Stimulated activated CD4-positive, alpha-beta T cell treated with anti-CD3 and anti-CD28 coated beads, Interleukin-12 subunit alpha, Interleukin-12 subunit beta, amount 100 ng/mL, for 48 hours (primary cell): Measurements from ENCODE around the gene CDC37L1.

Experiments
- DNase-seq, 3 donors: peaks; one replicate each; pipeline ENCODE4 v3.0.0-alpha.2; 2020; ENCODE audit warnings: low read depth in 2 of 3, low spot score in 1 of 3

CDC37L1 gene

GRCh38 chr9:4714266-4715016 lies 35.1 kb downstream of the CDC37L1 start:
- no peak for DNase-seq

- DNase-seq = no peak
These were observed 36.8 kb downstream of the CDC37L1 start for GRCh38 chr9:4716163-4716562.

- DNase-seq = no peak
These were observed 38.4 kb downstream of the CDC37L1 start for GRCh38 chr9:4717815-4718214.

GRCh38 chr9:4718911-4719310 lies 39.5 kb downstream of the CDC37L1 start:
- no peak for DNase-seq

GRCh38 chr9:4721736-4722135 lies 42.4 kb downstream of the CDC37L1 start:
- DNase-seq = no peak

GRCh38 chr9:4725706-4726442 lies 46.5 kb downstream of the CDC37L1 start:
- no peak for DNase-seq

- DNase-seq = no peak
These were observed 48.2 kb downstream of the CDC37L1 start for GRCh38 chr9:4727593-4727992.

- no peak for DNase-seq
These were observed 53.5 kb downstream of the CDC37L1 start for GRCh38 chr9:4732890-4733289.

- DNase-seq = no peak
These were observed 54.8 kb downstream of the CDC37L1 start for GRCh38 chr9:4734150-4734549.

- DNase-seq = no peak
These were observed 59.7 kb downstream of the CDC37L1 start for GRCh38 chr9:4738866-4739586.

GRCh38 chr9:4739587-4740387 lies 60.4 kb downstream of the CDC37L1 start:
- DNase-seq = no peak

GRCh38 chr9:4740388-4740637 lies 60.9 kb downstream of the CDC37L1 start:
- DNase-seq = no peak

- DNase-seq = peak; percentile 64 to 78 (median 69)
These were observed 61.4 kb downstream of the CDC37L1 start, which contains the start of gene AK3 for GRCh38 chr9:4740638-4741364. AK3 (minus strand) TSS chr9:4741202; CDS start chr9:4741087, 115 bp downstream.

- DNase-seq = no peak
These were observed 62.2 kb downstream of the CDC37L1 start for GRCh38 chr9:4741365-4742089.

- no peak for DNase-seq
These were observed 62.9 kb downstream of the CDC37L1 start for GRCh38 chr9:4742246-4742645.

- DNase-seq = no peak
These were observed 63.9 kb downstream of the CDC37L1 start for GRCh38 chr9:4743131-4743875.

GRCh38 chr9:4746278-4747030 lies 67.1 kb downstream of the CDC37L1 start:
- DNase-seq = no peak

GRCh38 chr9:4748612-4749011 lies 69.2 kb downstream of the CDC37L1 start:
- DNase-seq = no peak
